Prostate gland (tissue), 2 donors: ENCODE data around the gene TTLL13.

Experiments used
- CTCF ChIP-seq, 4 experiments: fragments of 200-600 bp in 2 of 4; fragments of 450-650 bp in 2 of 4; sonication (generic) in 2 of 4; IDR thresholded peaks; 1 replicate in 3 of 4; 2 replicates in 1 of 4; pipeline ENCODE4 v1.5.1; 2016 to 2019; ENCODE audit warnings: antibody characterized with exemption in 4 of 4, mild to moderate bottlenecking in 2 of 4, moderate library complexity in 2 of 4
- POLR2A ChIP-seq: fragments of 450-650 bp; IDR thresholded peaks from one replicate; pipeline ENCODE4 v1.6.1; 2016; ENCODE audit warnings: antibody characterized with exemption, mild to moderate bottlenecking

- no peak for TF ChIP-seq CTCF (IDR thresholded peaks at IDR 0.05)
- no peak for TF ChIP-seq POLR2A
These were observed 59.7 kb downstream of the TTLL13 start for GRCh38 chr15:90309020-90309419.
